GM13976 (cell line): ENCODE data around the gene ANKRD44.

ENCODE experiments used
- DNase-seq: peaks from one replicate; pipeline ENCODE4 v3.0.0; 2012; ENCODE audit warnings: low spot score
- CTCF ChIP-seq: IDR thresholded peaks from 2 replicates; pipeline ENCODE4 v1.5.1; 2012; ENCODE audit warnings: borderline replicate concordance, mild to moderate bottlenecking; ENCODE audit not compliant: insufficient read depth; ENCODE audit errors: extremely low read depth, missing control alignments, control extremely low read depth
- in situ Hi-C: fragments of 300-500 bp; cut with MboI; formaldehyde crosslinking; loops from one replicate; pipeline ENCODE4 v1.12.0; 2022; ENCODE audit warnings: low sequenced_read_pairs, mixed read lengths, inconsistent platforms; ENCODE audit not compliant: unreplicated experiment

The ANKRD44 gene

DNA sequence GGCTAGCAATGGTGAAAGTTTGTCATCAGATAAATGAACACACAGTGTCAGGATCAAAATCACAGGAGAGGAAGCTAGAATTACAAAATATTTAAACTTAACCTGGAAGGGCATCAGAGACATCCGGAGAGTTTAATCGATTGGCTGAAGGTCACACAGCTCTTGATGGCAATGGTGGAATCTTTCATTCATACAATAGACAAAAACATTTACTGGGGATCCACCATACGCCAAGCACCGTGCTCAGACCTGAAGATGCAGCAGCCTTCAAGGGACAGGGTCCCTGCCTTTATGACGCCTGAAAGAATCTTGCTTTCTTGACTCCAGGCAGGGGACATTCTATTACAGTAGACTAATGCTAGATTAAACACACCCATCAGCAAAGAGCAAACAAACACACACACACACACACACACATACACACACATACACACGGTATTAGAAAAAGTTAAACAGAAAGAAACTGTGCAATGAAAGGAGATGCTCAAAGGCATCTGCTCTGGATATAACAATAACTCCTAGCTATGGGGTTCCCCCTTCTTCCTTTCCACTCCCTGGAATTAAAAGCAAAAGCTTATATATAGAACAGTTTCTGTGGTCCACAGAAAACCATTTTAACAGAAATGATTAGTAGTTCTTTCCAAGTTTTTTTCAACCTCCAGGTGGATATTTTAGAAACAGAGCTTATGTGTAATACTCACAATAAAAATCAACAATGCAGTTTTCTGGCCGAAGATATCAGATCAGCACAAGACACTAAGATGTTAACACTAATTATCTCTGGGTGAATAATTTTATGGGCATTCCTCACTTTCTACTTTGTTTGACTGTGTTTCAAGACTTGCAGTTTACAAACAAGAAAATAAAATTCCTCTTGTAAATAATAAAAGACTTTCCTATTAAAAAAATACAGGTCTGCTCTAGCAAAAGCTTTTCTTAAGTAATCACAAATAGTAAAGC, 151.7 kb downstream of the ANKRD44 start:
- in situ Hi-C loops: no loop called here
- DNase-seq: no peak
- no peak for TF ChIP-seq CTCF

- no peak for DNase-seq
- in situ Hi-C loops: no loop called here
- TF ChIP-seq CTCF: no peak
These were observed 152.6 kb downstream of the ANKRD44 start for GRCh38 chr2:197157879-197158537.

- no peak for DNase-seq
- in situ Hi-C loops: no loop called here
- TF ChIP-seq CTCF: no peak
These were observed 153.8 kb downstream of the ANKRD44 start for GRCh38 chr2:197156771-197157170.

DNA sequence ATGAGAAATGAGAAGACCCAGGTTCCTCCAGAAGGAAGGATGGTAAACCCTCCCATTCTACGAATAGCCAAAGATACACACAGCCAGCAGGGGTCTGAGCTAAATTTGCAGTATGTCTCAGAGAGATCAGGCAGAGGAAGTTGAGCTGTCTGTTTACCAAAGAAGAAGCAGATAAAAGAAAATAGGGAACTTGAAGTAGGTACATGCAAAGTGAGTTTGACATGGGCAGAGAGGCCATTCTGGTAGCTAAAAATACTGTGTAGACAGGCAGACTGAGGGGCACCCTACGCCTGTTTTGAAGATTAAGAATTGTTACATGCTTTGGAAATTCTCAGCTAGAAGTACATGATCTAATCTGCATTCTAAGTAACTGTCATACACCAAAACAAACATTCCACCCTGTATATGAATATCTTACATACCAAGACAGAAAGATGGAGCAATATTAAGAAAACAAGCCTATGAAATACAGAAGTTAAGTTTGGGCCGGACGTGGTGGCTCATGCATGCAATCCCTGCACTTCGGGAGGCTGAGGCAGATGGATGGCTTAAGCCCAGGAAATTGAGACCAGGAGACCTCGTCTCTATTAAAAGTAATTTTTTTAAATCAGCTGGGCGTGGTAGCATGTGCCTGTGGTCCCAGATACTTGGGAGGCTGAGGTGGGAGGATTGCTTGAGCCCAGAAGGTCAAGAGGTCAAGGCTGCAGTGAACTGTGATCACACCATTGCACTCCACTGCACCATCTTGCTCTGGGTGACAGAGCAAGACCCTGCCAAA, 157.9 kb downstream of the ANKRD44 start:
- in situ Hi-C loops: no loop called here
- DNase-seq: peak; percentile 40
- no peak for TF ChIP-seq CTCF

- in situ Hi-C loops: no loop called here
- TF ChIP-seq CTCF: no peak
- DNase-seq: no peak
These were observed 161.0 kb downstream of the ANKRD44 start for GRCh38 chr2:197149546-197149945.

DNA sequence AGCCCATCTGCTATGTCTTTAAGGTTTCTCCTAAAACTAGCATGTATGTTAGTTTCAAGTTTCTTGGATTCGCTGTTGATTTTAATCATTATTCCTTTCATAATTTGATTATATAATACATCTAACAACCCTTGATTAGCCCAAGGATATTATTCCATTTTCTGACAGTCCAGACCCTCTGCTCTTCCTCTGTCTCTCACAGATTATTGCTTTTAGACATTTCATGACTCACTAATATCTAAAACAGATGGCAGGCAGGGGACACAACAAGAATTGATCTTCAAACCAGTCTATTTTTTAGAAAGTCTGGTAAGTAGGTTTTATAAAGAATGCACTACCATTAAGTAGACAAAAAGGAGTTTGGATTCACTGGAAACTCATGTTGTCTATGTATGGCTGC, 162.2 kb downstream of the ANKRD44 start:
- in situ Hi-C loops: no loop called here
- DNase-seq: no peak
- TF ChIP-seq CTCF: no peak
